ENCODE results near the gene TMEM82.

TMEM82 gene

GRCh38 chr1:15731735-15732685, 10.3 kb upstream of the TMEM82 start:
- Histone ChIP-seq H2AFZ (ENCODE audit: low read length) (no peak overlapping the region), H3K27ac (ENCODE audit: low read depth, low read length, poor library complexity, severe bottlenecking) (no peak overlapping the region), H3K9me2 (ENCODE audit: low read depth, low read length) (no peaks in the 10 kb centered on the region), H3K79me2 (ENCODE audit: insufficient read depth, low read length) (no peaks in the 10 kb centered on the region), H3K27me3 (ENCODE audit: insufficient read depth, low read length) (no peaks in the 10 kb centered on the region), H3K4me1 (ENCODE audit: insufficient read depth, low read length, severe bottlenecking) (no peaks in the 10 kb centered on the region), H3K4me3 (ENCODE audit: low read depth, low read length, poor library complexity, severe bottlenecking) (no peak overlapping the region), H4K20me1 (ENCODE audit: insufficient read depth, low read length) (no peaks in the 10 kb centered on the region), H3F3A (ENCODE audit: insufficient read depth, low read length) (no peaks in the 10 kb centered on the region), H3K9me3 (ENCODE audit: low read length) (no peaks in the 10 kb centered on the region), H3K36me3 (ENCODE audit: insufficient read depth, low read length) (peaks cover 57% of the 10 kb centered on the region), H3K9ac (ENCODE audit: low read length) (no peak overlapping the region), H3K4me2 (ENCODE audit: low read length) (no peak overlapping the region)
- TF ChIP-seq, protein P1, sequence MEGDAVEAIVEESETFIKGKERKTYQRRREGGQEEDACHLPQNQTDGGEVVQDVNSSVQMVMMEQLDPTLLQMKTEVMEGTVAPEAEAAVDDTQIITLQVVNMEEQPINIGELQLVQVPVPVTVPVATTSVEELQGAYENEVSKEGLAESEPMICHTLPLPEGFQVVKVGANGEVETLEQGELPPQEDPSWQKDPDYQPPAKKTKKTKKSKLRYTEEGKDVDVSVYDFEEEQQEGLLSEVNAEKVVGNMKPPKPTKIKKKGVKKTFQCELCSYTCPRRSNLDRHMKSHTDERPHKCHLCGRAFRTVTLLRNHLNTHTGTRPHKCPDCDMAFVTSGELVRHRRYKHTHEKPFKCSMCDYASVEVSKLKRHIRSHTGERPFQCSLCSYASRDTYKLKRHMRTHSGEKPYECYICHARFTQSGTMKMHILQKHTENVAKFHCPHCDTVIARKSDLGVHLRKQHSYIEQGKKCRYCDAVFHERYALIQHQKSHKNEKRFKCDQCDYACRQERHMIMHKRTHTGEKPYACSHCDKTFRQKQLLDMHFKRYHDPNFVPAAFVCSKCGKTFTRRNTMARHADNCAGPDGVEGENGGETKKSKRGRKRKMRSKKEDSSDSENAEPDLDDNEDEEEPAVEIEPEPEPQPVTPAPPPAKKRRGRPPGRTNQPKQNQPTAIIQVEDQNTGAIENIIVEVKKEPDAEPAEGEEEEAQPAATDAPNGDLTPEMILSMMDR (IDR thresholded peaks at IDR 0.05; ENCODE audit: low read length): no peak
- no peak for TF ChIP-seq EZH2 (IDR thresholded peaks at IDR 0.05; ENCODE audit: borderline replicate concordance, low read length)

- H2AFZ ChIP-seq (ENCODE audit: low read length): no peak overlapping the region
- peaks cover 51% of the 10 kb centered on the region for H3K36me3 ChIP-seq (ENCODE audit: insufficient read depth, low read length)
- no peak overlapping the region for H3K4me2 ChIP-seq (ENCODE audit: low read length)
- no peaks in the 10 kb centered on the region for H3K4me1 ChIP-seq (ENCODE audit: insufficient read depth, low read length, severe bottlenecking)
- H4K20me1 ChIP-seq (ENCODE audit: insufficient read depth, low read length): no peaks in the 10 kb centered on the region
- TF ChIP-seq, protein P1 (IDR thresholded peaks at IDR 0.05; ENCODE audit: low read length): no peak
- TF ChIP-seq EZH2 (IDR thresholded peaks at IDR 0.05; ENCODE audit: borderline replicate concordance, low read length): no peak
- H3F3A ChIP-seq (ENCODE audit: insufficient read depth, low read length): no peaks in the 10 kb centered on the region
- H3K9ac ChIP-seq (ENCODE audit: low read length): no peak overlapping the region
- no peaks in the 10 kb centered on the region for H3K9me3 ChIP-seq (ENCODE audit: low read length)
- no peaks in the 10 kb centered on the region for H3K27me3 ChIP-seq (ENCODE audit: insufficient read depth, low read length)
- H3K27ac ChIP-seq (ENCODE audit: low read depth, low read length, poor library complexity, severe bottlenecking): no peak overlapping the region
- H3K9me2 ChIP-seq (ENCODE audit: low read depth, low read length): no peaks in the 10 kb centered on the region
- no peak overlapping the region for H3K4me3 ChIP-seq (ENCODE audit: low read depth, low read length, poor library complexity, severe bottlenecking)
- H3K79me2 ChIP-seq (ENCODE audit: insufficient read depth, low read length): no peaks in the 10 kb centered on the region
Measured at GRCh38 chr1:15732686-15733081, 9.6 kb upstream of the TMEM82 start.

- H3K4me2 ChIP-seq (ENCODE audit: low read length): no peak overlapping the region
- H4K20me1 ChIP-seq (ENCODE audit: insufficient read depth, low read length): no peaks in the 10 kb centered on the region
- H2AFZ ChIP-seq (ENCODE audit: low read length): no peak overlapping the region
- H3K36me3 ChIP-seq (ENCODE audit: insufficient read depth, low read length): peaks cover 45% of the 10 kb centered on the region
- no peaks in the 10 kb centered on the region for H3K9me3 ChIP-seq (ENCODE audit: low read length)
- no peaks in the 10 kb centered on the region for H3K9me2 ChIP-seq (ENCODE audit: low read depth, low read length)
- H3K79me2 ChIP-seq (ENCODE audit: insufficient read depth, low read length): no peaks in the 10 kb centered on the region
- no peaks in the 10 kb centered on the region for H3F3A ChIP-seq (ENCODE audit: insufficient read depth, low read length)
- no peak overlapping the region for H3K27ac ChIP-seq (ENCODE audit: low read depth, low read length, poor library complexity, severe bottlenecking)
- no peaks in the 10 kb centered on the region for H3K4me1 ChIP-seq (ENCODE audit: insufficient read depth, low read length, severe bottlenecking)
- H3K9ac ChIP-seq (ENCODE audit: low read length): no peak overlapping the region
- TF ChIP-seq EZH2 (IDR thresholded peaks at IDR 0.05; ENCODE audit: borderline replicate concordance, low read length): no peak
- TF ChIP-seq, protein P1 (IDR thresholded peaks at IDR 0.05; ENCODE audit: low read length): no peak
- H3K27me3 ChIP-seq (ENCODE audit: insufficient read depth, low read length): no peaks in the 10 kb centered on the region
- no peak overlapping the region for H3K4me3 ChIP-seq (ENCODE audit: low read depth, low read length, poor library complexity, severe bottlenecking)
Measured at GRCh38 chr1:15733218-15733725, 9.0 kb upstream of the TMEM82 start.

All from OCI-LY1 (cell line).